Prostate gland (tissue), 2 donors: Measurements from ENCODE around the gene MPL. TPM values are rescaled to one million over a fixed set of nuclear protein-coding genes. Genes with fewer than 3 reads are reported as not detected.

ENCODE experiments used
- DNase-seq: peaks from one replicate; pipeline ENCODE4 v3.0.0-alpha.2; 2019; ENCODE audit warnings: low spot score
- H3K27ac ChIP-seq, 2 donors: fragments of 200-600 bp; sonication (generic); 2 replicates each; pipeline ENCODE4 v1.5.1; 2017 to 2019
- H3K27me3 ChIP-seq: fragments of 200-600 bp; sonication (generic); replicated peaks from 2 replicates; pipeline ENCODE4 v1.5.1; 2019; ENCODE audit not compliant: insufficient read depth
- H3K36me3 ChIP-seq, 2 donors: fragments of 200-600 bp; sonication (generic); 1 replicate in 1 of 2; 2 replicates in 1 of 2; pipeline versions ENCODE4 v1.5.1 to v1.8.1; 2017 to 2019
- H3K4me1 ChIP-seq: fragments of 200-600 bp; sonication (generic); replicated peaks from 2 replicates; pipeline ENCODE4 v1.5.1; 2019
- H3K4me3 ChIP-seq, 2 donors: fragments of 200-600 bp; sonication (generic); 2 replicates each; pipeline ENCODE4 v1.5.1; 2017 to 2019
- H3K9me3 ChIP-seq: fragments of 200-600 bp; sonication (generic); 2 replicates; pipeline ENCODE4 v1.5.1; 2017
- CTCF ChIP-seq, 4 experiments: fragments of 200-600 bp in 2 of 4; fragments of 450-650 bp in 2 of 4; sonication (generic) in 2 of 4; IDR thresholded peaks; 1 replicate in 3 of 4; 2 replicates in 1 of 4; pipeline ENCODE4 v1.5.1; 2016 to 2019; ENCODE audit warnings: antibody characterized with exemption in 4 of 4, mild to moderate bottlenecking in 2 of 4, moderate library complexity in 2 of 4
- POLR2A ChIP-seq: fragments of 450-650 bp; IDR thresholded peaks from one replicate; pipeline ENCODE4 v1.6.1; 2016; ENCODE audit warnings: antibody characterized with exemption, mild to moderate bottlenecking
- POLR2AphosphoS5 ChIP-seq: sonication (generic); formaldehyde crosslinking; IDR thresholded peaks from one replicate; pipeline ENCODE4 v1.6.1; 2017; ENCODE audit warnings: antibody characterized with exemption
- WGBS: methylation state at CpG from one replicate; pipeline ENCODE4 v1.1.5; 2018; 5-methylcytosine and 5-hydroxymethylcytosine counted together
- intact Hi-C: fragments of 100-400 bp; cut with DNase I; formaldehyde crosslinking; loops from one replicate; pipeline ENCODE4 v1.14.2; 2022
- total RNA-seq, 2 donors: library from RNA; depleted of rRNA; stranded (reverse); fragments of >200 nt; gene quantifications; one replicate each; pipeline ENCODE4 v1.1.0, GENCODE V29; 2016

The MPL gene
- total RNA-seq, 2 donors from 2014 or later: not detected

DNA sequence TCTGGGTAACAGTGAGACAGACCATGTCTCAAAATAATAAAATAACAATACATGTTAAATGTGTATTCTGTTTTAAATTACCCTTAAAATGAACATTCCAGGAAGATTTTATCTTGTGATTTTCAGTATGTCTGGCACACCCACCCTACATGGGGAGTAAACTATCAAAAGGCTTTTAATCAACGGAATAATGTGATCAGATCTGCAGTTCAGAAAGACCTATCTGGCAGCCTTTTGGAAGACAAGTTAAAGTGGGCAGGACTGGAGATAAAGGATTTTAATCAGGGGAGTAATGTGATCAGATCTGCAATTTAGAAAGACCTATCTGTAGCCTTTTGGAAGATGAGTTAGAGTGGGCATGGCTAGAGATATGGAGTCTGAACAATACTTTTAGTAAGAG, 41.9 kb downstream of the MPL start:
- TF ChIP-seq CTCF (IDR thresholded peaks at IDR 0.05) (no peak), POLR2A (no peak), POLR2AphosphoS5 (no peak)
- intact Hi-C loops: no loop called here

GRCh38 chr1:43381612-43382011, 44.0 kb downstream of the MPL start:
- H3K4me3 ChIP-seq: no peak overlapping the region
- H3K27me3 ChIP-seq: no peaks in the 10 kb centered on the region
- H3K36me3 ChIP-seq: peaks cover 13 to 19% of the 10 kb centered on the region in 2 donors
- no peak for TF ChIP-seq CTCF (IDR thresholded peaks at IDR 0.05)
- TF ChIP-seq POLR2A: no peak
- no peak for TF ChIP-seq POLR2AphosphoS5
- WGBS: 82% methylated on average over 3 of the region's 3 CpGs
- no peak for DNase-seq
- H3K9me3 ChIP-seq: no peaks in the 10 kb centered on the region
- intact Hi-C loops: no loop called here
- peaks cover 2% of the 10 kb centered on the region for H3K4me1 ChIP-seq
- no peak overlapping the region for H3K27ac ChIP-seq

More for the DNA sequence above, 41.9 kb downstream of the MPL start:
- no peak overlapping the region for H3K27ac ChIP-seq
- no peak for DNase-seq
- no peak overlapping the region for H3K4me3 ChIP-seq
- no peaks in the 10 kb centered on the region for H3K9me3 ChIP-seq
- peaks cover 2% of the 10 kb centered on the region for H3K4me1 ChIP-seq
- H3K27me3 ChIP-seq: no peaks in the 10 kb centered on the region
- H3K36me3 ChIP-seq: peaks cover 0 to 4% of the 10 kb centered on the region in 2 donors
- WGBS: 89% methylated on average over 1 of the region's 1 CpG

- DNase-seq: no peak
- intact Hi-C loops: no loop called here
- 34% methylated on average over 6 of the region's 6 CpGs for WGBS
Measured at GRCh38 chr1:43382027-43382779, 44.6 kb downstream of the MPL start.

GRCh38 chr1:43383449-43383848, 45.8 kb downstream of the MPL start:
- Histone ChIP-seq H3K36me3 (peaks cover 13 to 19% of the 10 kb centered on the region in 2 donors), H3K9me3 (no peaks in the 10 kb centered on the region), H3K4me3 (no peak overlapping the region), H3K27ac (no peak overlapping the region), H3K27me3 (no peaks in the 10 kb centered on the region), H3K4me1 (peaks cover 6% of the 10 kb centered on the region)
- intact Hi-C loops: no loop called here
- no peak for DNase-seq
- 58% methylated on average over 2 of the region's 2 CpGs for WGBS
- peak; percentile 26 for TF ChIP-seq POLR2AphosphoS5
- TF ChIP-seq CTCF (IDR thresholded peaks at IDR 0.05): peak in 2 of 4 experiments; percentile 36 to 37
- TF ChIP-seq POLR2A: no peak

More at GRCh38 chr1:43382027-43382779, 44.6 kb downstream of the MPL start:
- H3K9me3 ChIP-seq: no peaks in the 10 kb centered on the region
- peaks cover 2% of the 10 kb centered on the region for H3K4me1 ChIP-seq
- peaks cover 13 to 19% of the 10 kb centered on the region in 2 donors for H3K36me3 ChIP-seq
- no peak for TF ChIP-seq POLR2AphosphoS5
- no peak for TF ChIP-seq POLR2A
- TF ChIP-seq CTCF (IDR thresholded peaks at IDR 0.05): no peak
- H3K27me3 ChIP-seq: no peaks in the 10 kb centered on the region
- no peak overlapping the region for H3K4me3 ChIP-seq
- H3K27ac ChIP-seq: no peak overlapping the region

DNA sequence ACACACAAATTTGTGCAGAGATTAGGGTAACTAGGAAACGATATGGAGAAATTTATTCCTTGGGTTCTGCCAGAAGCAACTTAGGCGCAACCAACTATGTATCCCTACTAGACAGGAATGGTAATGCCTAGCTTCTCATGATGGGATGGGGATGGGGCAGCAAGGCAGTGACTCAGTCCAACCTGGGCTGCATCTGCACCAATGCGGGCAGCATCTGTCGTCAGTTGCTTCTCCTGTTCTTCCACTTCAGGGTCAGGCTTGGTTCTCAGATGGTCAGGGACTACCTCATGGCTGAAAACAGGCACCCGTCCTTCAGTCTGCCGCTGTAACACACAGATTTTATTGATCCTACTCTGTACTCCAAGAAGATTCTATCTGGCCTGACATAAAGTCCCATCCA, 49.1 kb downstream of the MPL start:
- H3K27ac ChIP-seq: no peak overlapping the region
- no peak for TF ChIP-seq POLR2AphosphoS5
- TF ChIP-seq CTCF (IDR thresholded peaks at IDR 0.05): no peak
- no peak for TF ChIP-seq POLR2A
- no peak for DNase-seq
- H3K9me3 ChIP-seq: no peaks in the 10 kb centered on the region
- intact Hi-C loops: no loop called here
- WGBS: 91% methylated on average over 6 of the region's 6 CpGs
- H3K27me3 ChIP-seq: no peaks in the 10 kb centered on the region
- peaks cover 13% of the 10 kb centered on the region for H3K4me1 ChIP-seq
- H3K36me3 ChIP-seq: peaks cover 13 to 19% of the 10 kb centered on the region in 2 donors
- H3K4me3 ChIP-seq: no peak overlapping the region
